HCT116 (cell line): ENCODE data around the gene NBAS. TPM values are rescaled to one million over a fixed set of nuclear protein-coding genes. Genes with fewer than 3 reads are reported as not detected.

ENCODE experiments used
- ATAC-seq: fragments of 200-7000 bp; cut with Tn5 transposase; 2 replicates; pipeline ENCODE4 v1.9.1; 2020; ENCODE audit warnings: mild to moderate bottlenecking, moderate library complexity
- BruUV-seq: library from RNA; stranded (reverse); fragments of 400-500 nt; replicated peaks from 2 replicates; lab custom pipeline; 2021; lab: Mats Ljungman, UMichigan
- CTCF ChIA-PET: fragments of 300-600 bp; sonication (Branson Sonifier 250); formaldehyde crosslinking; loops from one replicate; lab custom pipeline; 2021; ENCODE audit warnings: antibody characterized with exemption; lab: Charles Lee
- POLR2A ChIA-PET: fragments of 300-600, 350-600 bp; sonication (Branson Sonifier 250); formaldehyde crosslinking; loops from one replicate; lab custom pipeline; 2021; ENCODE audit warnings: antibody characterized with exemption; lab: Charles Lee
- RAD21 ChIA-PET, 2 experiments: fragments of 300-600 bp; sonication (Branson Sonifier 250); formaldehyde crosslinking; loops; one replicate each; lab custom pipeline; 2023; ENCODE audit warnings: low total read pairs in 2 of 2; ENCODE audit not compliant: uncharacterized antibody in 2 of 2, unreplicated experiment in 2 of 2, low non-redundant PET in 1 of 2; lab: Charles Lee
- DNase-seq: peaks from one replicate; pipeline ENCODE4 v3.0.0-alpha.2; 2010; ENCODE audit warnings: low read depth, low spot score
- H2AFZ ChIP-seq: fragments of 200-600 bp; shearing (Covaris generic), sonication (generic); 2 replicates; pipeline ENCODE4 v1.6.1; 2017; ENCODE audit warnings: low read depth, mixed run types, mixed read lengths, antibody characterized with exemption, low read length; ENCODE audit not compliant: poor library complexity, severe bottlenecking
- H3K27ac ChIP-seq: 2 replicates; pipeline ENCODE4 v1.5.1; 2012; ENCODE audit warnings: low read depth, low read length
- H3K27me3 ChIP-seq: fragments of 200-600 bp; sonication (generic); 2 replicates; pipeline ENCODE4 v1.6.1; 2016; ENCODE audit warnings: mixed run types, low read length, mixed read lengths; ENCODE audit not compliant: insufficient read depth
- H3K36me3 ChIP-seq, 2 experiments: fragments of 200-500 bp in 1 of 2; fragments of 200-600 bp in 1 of 2; sonication (Bioruptor generic) in 1 of 2; sonication (generic) in 1 of 2; 2 replicates each; pipeline versions ENCODE4 v1.5.1 to v1.6.1; 2014 to 2016; ENCODE audit warnings: low read length in 2 of 2, inconsistent platforms in 1 of 2, mixed read lengths in 1 of 2, mixed run types in 1 of 2; ENCODE audit not compliant: insufficient read depth in 2 of 2, control insufficient read depth in 1 of 2
- H3K4me1 ChIP-seq, 2 experiments: fragments of 200-600 bp in 1 of 2; sonication (generic) in 1 of 2; 2 replicates each; pipeline versions ENCODE4 v1.5.1 to v1.6.1; 2012 to 2017; ENCODE audit warnings: low read length in 2 of 2, inconsistent platforms in 1 of 2, mild to moderate bottlenecking in 1 of 2, mixed read lengths in 1 of 2, mixed run types in 1 of 2, moderate library complexity in 1 of 2; ENCODE audit not compliant: insufficient read depth in 2 of 2, control insufficient read depth in 1 of 2
- H3K4me2 ChIP-seq: fragments of 200-600 bp; sonication (generic); 2 replicates; pipeline ENCODE4 v1.6.1; 2017; ENCODE audit warnings: mixed run types, low read length, mixed read lengths
- H3K4me3 ChIP-seq, 2 experiments: fragments of 200-600 bp in 1 of 2; sonication (generic) in 1 of 2; replicated peaks in 1 of 2; 2 replicates each; pipeline ENCODE4 v1.5.1; 2011 to 2016; ENCODE audit warnings: low read length in 2 of 2, control low read depth in 1 of 2, low read depth in 1 of 2, mild to moderate bottlenecking in 1 of 2, mixed read lengths in 1 of 2, mixed run types in 1 of 2
- H3K79me2 ChIP-seq: fragments of 200-600 bp; sonication (generic); 2 replicates; pipeline ENCODE4 v1.6.1; 2017; ENCODE audit warnings: mild to moderate bottlenecking, mixed run types, low read length, moderate library complexity, mixed read lengths; ENCODE audit not compliant: insufficient read depth
- H3K9ac ChIP-seq: fragments of 200-600 bp; sonication (generic); 2 replicates; pipeline ENCODE4 v1.6.1; 2016; ENCODE audit warnings: low read length, mixed read lengths
- H3K9me2 ChIP-seq: fragments of 200-600 bp; sonication (generic), shearing (Covaris generic); 2 replicates; pipeline ENCODE4 v1.6.1; 2017; ENCODE audit warnings: mixed run types, mild to moderate bottlenecking, moderate library complexity; ENCODE audit not compliant: insufficient read depth
- H3K9me3 ChIP-seq, 2 experiments: fragments of 200-500 bp in 1 of 2; fragments of 200-600 bp in 1 of 2; sonication (Bioruptor generic) in 1 of 2; sonication (generic) in 1 of 2; 2 replicates each; pipeline ENCODE4 v1.6.1; 2014 to 2017; ENCODE audit warnings: low read length in 2 of 2, mixed read lengths in 2 of 2, inconsistent platforms in 1 of 2, low read depth in 1 of 2, mild to moderate bottlenecking in 1 of 2, mixed run types in 1 of 2, moderate library complexity in 1 of 2; ENCODE audit not compliant: control insufficient read depth in 1 of 2, insufficient read depth in 1 of 2
- H4K20me1 ChIP-seq: fragments of 200-600 bp; sonication (generic), shearing (Covaris generic); 2 replicates; pipeline ENCODE4 v1.6.1; 2017; ENCODE audit warnings: mixed run types, mild to moderate bottlenecking, moderate library complexity; ENCODE audit not compliant: insufficient read depth
- EZH2 ChIP-seq: fragments of 200-600 bp; sonication (generic); IDR thresholded peaks from 2 replicates; pipeline ENCODE4 v1.6.1; 2017; ENCODE audit warnings: antibody characterized with exemption, mixed run types
- POLR2A ChIP-seq: IDR thresholded peaks from 2 replicates; pipeline ENCODE4 v1.7.0; 2011; ENCODE audit warnings: borderline replicate concordance; ENCODE audit not compliant: insufficient read depth, insufficient read length; ENCODE audit errors: extremely low read depth
- SP1 ChIP-seq: IDR thresholded peaks from 2 replicates; pipeline ENCODE4 v1.6.1; 2012; ENCODE audit warnings: low read depth
- SRF ChIP-seq: IDR thresholded peaks from 2 replicates; pipeline ENCODE4 v1.6.1; 2012; ENCODE audit warnings: low read depth
- TCF7L2 ChIP-seq: IDR thresholded peaks from 2 replicates; pipeline ENCODE4 v1.7.0; 2011; ENCODE audit warnings: borderline replicate concordance, inconsistent platforms; ENCODE audit not compliant: insufficient read depth, insufficient read length; ENCODE audit errors: extremely low read depth
- ZNF274 ChIP-seq: fragments of 200-500 bp; sonication (Bioruptor generic); IDR thresholded peaks from 2 replicates; pipeline ENCODE4 v1.6.1; 2014; ENCODE audit warnings: mild to moderate bottlenecking, low read depth, low read length, inconsistent platforms
- intact Hi-C: fragments of 100-400 bp; cut with micrococcal nuclease; formaldehyde crosslinking; loops from 2 replicates; pipeline ENCODE4 v1.10.0; 2022
- total RNA-seq: library from RNA; stranded (reverse); gene quantifications from one replicate; pipeline ENCODE4 v1.2.1, GENCODE V29; 2021; ENCODE audit not compliant: unreplicated experiment
- TF ChIP-seq, protein P1 (sequence below), 3 experiments: fragments of 200-600 bp in 1 of 3; sonication (generic) in 1 of 3; IDR thresholded peaks in 2 of 3; conservative IDR thresholded peaks in 1 of 3; 2 replicates each; pipeline ENCODE4 v1.5.1; 2012 to 2017; ENCODE audit warnings: low read depth in 2 of 3, low read length in 2 of 3, antibody characterized with exemption in 1 of 3, borderline replicate concordance in 1 of 3, control low read depth in 1 of 3, mild to moderate bottlenecking in 1 of 3, mixed read lengths in 1 of 3, mixed run types in 1 of 3, moderate library complexity in 1 of 3; ENCODE audit not compliant: insufficient read depth in 1 of 3
- TF ChIP-seq, protein P2 (sequence below): IDR thresholded peaks from 2 replicates; pipeline ENCODE4 v1.6.1; 2011; ENCODE audit warnings: mild to moderate bottlenecking, low read length, moderate library complexity; ENCODE audit not compliant: insufficient replicate concordance; ENCODE audit errors: extremely low read depth

Gene NBAS
- total RNA-seq, 1 experiment from 2014 or later: 32.8 TPM

DNA sequence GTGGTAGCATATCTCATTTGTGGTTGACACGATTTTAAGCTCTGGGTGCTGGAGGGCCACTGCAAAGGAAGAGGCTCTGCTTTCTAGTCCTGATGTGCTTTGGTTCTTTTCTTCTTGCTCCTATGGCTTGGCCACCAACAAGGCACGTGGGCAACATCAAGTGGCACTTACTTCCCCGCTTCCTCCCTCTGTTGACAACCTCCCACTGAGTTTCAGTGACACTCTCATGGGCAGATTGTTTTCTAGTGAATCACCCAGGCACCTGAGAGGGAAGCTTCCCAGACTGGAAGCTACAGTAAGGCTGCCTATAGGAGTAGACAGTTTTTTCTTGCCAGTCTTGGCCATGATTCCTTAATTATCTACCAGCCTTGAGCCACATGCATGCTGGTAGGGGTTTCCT, 89.0 kb downstream of the NBAS start:
- CTCF ChIA-PET: no interaction called here

DNA sequence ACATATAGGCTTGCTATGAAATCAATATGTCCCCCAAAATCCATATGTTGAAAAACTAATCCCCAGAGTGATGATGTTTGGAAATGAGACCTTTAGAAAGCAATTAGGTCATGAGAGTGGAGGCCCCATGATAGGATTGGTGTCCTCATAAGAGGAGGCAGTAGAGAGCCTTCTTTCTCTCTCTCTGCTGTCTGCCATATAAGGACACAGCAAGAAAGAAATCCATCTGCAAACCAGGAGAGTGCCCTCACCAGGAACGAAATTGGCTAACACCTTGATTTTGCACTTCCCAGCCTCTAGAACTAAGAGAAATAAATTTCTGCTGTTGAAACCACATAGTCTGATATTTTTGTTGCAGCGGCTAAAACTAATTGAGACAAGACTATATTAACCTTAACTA, 89.5 kb downstream of the NBAS start:
- Histone ChIP-seq H4K20me1 (no peaks in the 10 kb centered on the region), H3K27me3 (no peaks in the 10 kb centered on the region), H3K27ac (no peak overlapping the region), H3K4me2 (no peak overlapping the region), H3K9me3 (no peaks in the 10 kb centered on the region), H3K4me1 (peaks cover 0 to 9% of the 10 kb centered on the region in 2 experiments; a peak in 1 of 4 replicates), H2AFZ (no peak overlapping the region), H3K4me3 (no peak overlapping the region), H3K9ac (no peak overlapping the region), H3K36me3 (peaks cover 0 to 2% of the 10 kb centered on the region in 2 experiments; a peak in 1 of 4 replicates), H3K9me2 (no peaks in the 10 kb centered on the region), H3K79me2 (no peaks in the 10 kb centered on the region)
- TF ChIP-seq POLR2A (no peak), SRF (peak; percentile 55), EZH2 (no peak), ZNF274 (no peak)
- TF ChIP-seq, protein P1, sequence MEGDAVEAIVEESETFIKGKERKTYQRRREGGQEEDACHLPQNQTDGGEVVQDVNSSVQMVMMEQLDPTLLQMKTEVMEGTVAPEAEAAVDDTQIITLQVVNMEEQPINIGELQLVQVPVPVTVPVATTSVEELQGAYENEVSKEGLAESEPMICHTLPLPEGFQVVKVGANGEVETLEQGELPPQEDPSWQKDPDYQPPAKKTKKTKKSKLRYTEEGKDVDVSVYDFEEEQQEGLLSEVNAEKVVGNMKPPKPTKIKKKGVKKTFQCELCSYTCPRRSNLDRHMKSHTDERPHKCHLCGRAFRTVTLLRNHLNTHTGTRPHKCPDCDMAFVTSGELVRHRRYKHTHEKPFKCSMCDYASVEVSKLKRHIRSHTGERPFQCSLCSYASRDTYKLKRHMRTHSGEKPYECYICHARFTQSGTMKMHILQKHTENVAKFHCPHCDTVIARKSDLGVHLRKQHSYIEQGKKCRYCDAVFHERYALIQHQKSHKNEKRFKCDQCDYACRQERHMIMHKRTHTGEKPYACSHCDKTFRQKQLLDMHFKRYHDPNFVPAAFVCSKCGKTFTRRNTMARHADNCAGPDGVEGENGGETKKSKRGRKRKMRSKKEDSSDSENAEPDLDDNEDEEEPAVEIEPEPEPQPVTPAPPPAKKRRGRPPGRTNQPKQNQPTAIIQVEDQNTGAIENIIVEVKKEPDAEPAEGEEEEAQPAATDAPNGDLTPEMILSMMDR (IDR thresholded peaks at IDR 0.05 in 2 of 3, conservative IDR thresholded peaks at IDR 0.05 in 1 of 3; ENCODE audit: borderline replicate concordance in 1 of 3, insufficient read depth in 1 of 3, low read depth in 2 of 3, low read length in 2 of 3): peak in 1 of 3 experiments; percentile 22; a peak in 1 of 6 replicates
- POLR2A ChIA-PET: no interaction called here
- no TSS peak for BruUV-seq
- CTCF ChIA-PET: no interaction called here
- no peak for DNase-seq
- intact Hi-C loops: no loop called here
- peak; percentile 77 for ATAC-seq
- RAD21 ChIA-PET: no interaction called here

More for the DNA sequence above, 89.0 kb downstream of the NBAS start:
- H3K27me3 ChIP-seq: no peaks in the 10 kb centered on the region
- DNase-seq (no peak), ATAC-seq (peak; percentile 38; the same call in 1 of the 2 replicates)
- H3K9me2 ChIP-seq: no peaks in the 10 kb centered on the region
- no TSS peak for BruUV-seq
- H3K4me3 ChIP-seq: no peak overlapping the region
- peaks cover 0 to 9% of the 10 kb centered on the region in 2 experiments; a peak in 1 of 4 replicates for H3K4me1 ChIP-seq
- ChIA-PET POLR2A (no interaction called here), RAD21 (no interaction called here)
- H4K20me1 ChIP-seq: no peaks in the 10 kb centered on the region
- H3K79me2 ChIP-seq: no peaks in the 10 kb centered on the region
- no peak overlapping the region for H3K27ac ChIP-seq
- no peaks in the 10 kb centered on the region for H3K9me3 ChIP-seq
- H3K36me3 ChIP-seq: no peaks in the 10 kb centered on the region
- H2AFZ ChIP-seq: no peak overlapping the region
- no peak overlapping the region for H3K9ac ChIP-seq
- H3K4me2 ChIP-seq: peak overlapping the region; percentile 4; the same call in 1 of the 2 replicates
- TF ChIP-seq, protein P2, sequence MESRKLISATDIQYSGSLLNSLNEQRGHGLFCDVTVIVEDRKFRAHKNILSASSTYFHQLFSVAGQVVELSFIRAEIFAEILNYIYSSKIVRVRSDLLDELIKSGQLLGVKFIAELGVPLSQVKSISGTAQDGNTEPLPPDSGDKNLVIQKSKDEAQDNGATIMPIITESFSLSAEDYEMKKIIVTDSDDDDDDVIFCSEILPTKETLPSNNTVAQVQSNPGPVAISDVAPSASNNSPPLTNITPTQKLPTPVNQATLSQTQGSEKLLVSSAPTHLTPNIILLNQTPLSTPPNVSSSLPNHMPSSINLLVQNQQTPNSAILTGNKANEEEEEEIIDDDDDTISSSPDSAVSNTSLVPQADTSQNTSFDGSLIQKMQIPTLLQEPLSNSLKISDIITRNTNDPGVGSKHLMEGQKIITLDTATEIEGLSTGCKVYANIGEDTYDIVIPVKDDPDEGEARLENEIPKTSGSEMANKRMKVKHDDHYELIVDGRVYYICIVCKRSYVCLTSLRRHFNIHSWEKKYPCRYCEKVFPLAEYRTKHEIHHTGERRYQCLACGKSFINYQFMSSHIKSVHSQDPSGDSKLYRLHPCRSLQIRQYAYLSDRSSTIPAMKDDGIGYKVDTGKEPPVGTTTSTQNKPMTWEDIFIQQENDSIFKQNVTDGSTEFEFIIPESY: no peak
- no peak for TF ChIP-seq SP1
- no peak for TF ChIP-seq TCF7L2
- TF ChIP-seq ZNF274: no peak
- intact Hi-C loops: no loop called here
